ENCODE measurements around the gene KMT5C. TPM values are rescaled to one million over a fixed set of nuclear protein-coding genes. Genes with fewer than 3 reads are reported as not detected.

KMT5C gene
- total RNA-seq, 1 experiment from 2014 or later, result 54.5 TPM

- Histone ChIP-seq H4K8ac (replicated peaks; ENCODE audit: insufficient read length, low read depth, low read length) (no peak overlapping the region), H2AFZ (ENCODE audit: low read length) (no peak overlapping the region), H3K79me2 (ENCODE audit: insufficient read depth, low read length) (no peaks in the 10 kb centered on the region), H3K4ac (ENCODE audit: low read depth, low read length) (no peak overlapping the region), H4K20me1 (ENCODE audit: control insufficient read depth, insufficient read depth, insufficient read length) (no peaks in the 10 kb centered on the region), H2BK5ac (ENCODE audit: insufficient read length, low read length) (no peak overlapping the region), H3K27me3 (ENCODE audit: insufficient read depth, low read length) (no peaks in the 10 kb centered on the region), H3K9me3 (ENCODE audit: control insufficient read depth, low read depth, low read length) (no peaks in the 10 kb centered on the region), H2BK120ac (ENCODE audit: low read depth, low read length, poor library complexity, severe bottlenecking) (no peak overlapping the region), H3K23ac (ENCODE audit: insufficient read length, low read depth, low read length) (no peak overlapping the region), H3K23me2 (ENCODE audit: insufficient read length, low read depth, low read length, poor library complexity, severe bottlenecking) (no peaks in the 10 kb centered on the region), H3K14ac (ENCODE audit: insufficient read depth, low read length) (no peak overlapping the region), H3K18ac (ENCODE audit: insufficient read length, low read depth, low read length) (no peak overlapping the region), H2BK12ac (ENCODE audit: insufficient read length, low read depth, low read length) (no peak overlapping the region), H2BK15ac (ENCODE audit: low read depth, low read length) (no peak overlapping the region), H3K4me1 (ENCODE audit: insufficient read depth, low read length) (no peaks in the 10 kb centered on the region), H3K79me1 (ENCODE audit: insufficient read depth, low read depth, low read length, poor library complexity, severe bottlenecking) (no peaks in the 10 kb centered on the region), H4K91ac (ENCODE audit: insufficient read length, low read depth, low read length) (no peak overlapping the region), H2BK20ac (ENCODE audit: low read depth, low read length, poor library complexity, severe bottlenecking) (no peak overlapping the region), H3K9ac (ENCODE audit: extremely low read depth, insufficient read length, low read length) (no peak overlapping the region), H4K5ac (ENCODE audit: insufficient read length, low read depth, low read length) (no peak overlapping the region), H3K4me2 (ENCODE audit: insufficient read depth, insufficient read length, low read length) (no peak overlapping the region), H3K27ac (ENCODE audit: insufficient read length, low read depth, low read length) (no peak overlapping the region), H2AK5ac (ENCODE audit: insufficient read length, low read length) (no peak overlapping the region), H3T11ph (ENCODE audit: low read length) (no peak overlapping the region), H3K56ac (ENCODE audit: insufficient read length, low read depth, low read length) (no peak overlapping the region)
- Mint-ChIP-seq H3K27me3 (ENCODE audit: low read depth) (peaks cover 2% of the 10 kb centered on the region; the same call in 1 of the 2 replicates), H3K9me3 (no peaks in the 10 kb centered on the region), H3K4me3 (no peak overlapping the region), H3K36me3 (ENCODE audit: insufficient read depth in 1 of 3, low read depth in 3 of 3) (peaks cover 13 to 20% (median 20%) of the 10 kb centered on the region in 3 experiments; a peak in 6 of 7 replicates), H3K4me1 (peaks cover 3 to 7% of the 10 kb centered on the region in 2 experiments; a peak in 2 of 4 replicates), H3K27ac (peak overlapping the region; percentile 1 to 70 (median 37); a peak in 5 of 7 replicates)
- no CpG with 5 or more reads among the region's 47 CpGs for WGBS (ENCODE audit: extremely low coverage, insufficient read length, low lambda C conversion rate)
- DNase-seq, result peak; percentile 28
- TF ChIP-seq CTCF (conservative IDR thresholded peaks at IDR 0.05), result no peak
These were observed 26.8 kb upstream of the KMT5C start for GRCh38 chr19:55312621-55313512.
